CD4-positive, alpha-beta memory T cell (primary cell): ENCODE data around the gene WDR88. TPM values are rescaled to one million over a fixed set of nuclear protein-coding genes. Genes with fewer than 3 reads are reported as not detected.
A peak's percentile ranks its signal among the peaks of the same experiment; 100 is the strongest.
"Not testable (repeated sequence)": the region's sequence is repeated elsewhere in the genome, so short reads cannot be mapped to it uniquely, and the experiment has no call there.

ENCODE experiments used
- CTCF ChIA-PET: fragments of 350-600 bp; sonication (Branson Sonifier 250); formaldehyde crosslinking; loops from one replicate; lab custom pipeline; 2021; ENCODE audit warnings: inconsistent platforms; ENCODE audit not compliant: partially characterized antibody; lab: Charles Lee
- POLR2A ChIA-PET: fragments of 350-600 bp; sonication (Branson Sonifier 250); formaldehyde crosslinking; loops from one replicate; lab custom pipeline; 2021; ENCODE audit not compliant: partially characterized antibody; lab: Charles Lee
- DNase-seq, 5 donors: peaks; one replicate each; pipeline versions ENCODE4 v3.0.0 to v3.0.0-alpha.2; 2020 to 2022; ENCODE audit warnings: mixed read lengths in 1 of 5
- H3K27ac ChIP-seq: one replicate; pipeline ENCODE4 v1.7.0; 2013; ENCODE audit warnings: low read depth, low read length
- H3K27me3 ChIP-seq: 2 replicates; pipeline ENCODE4 v1.7.0; 2013; ENCODE audit warnings: mild to moderate bottlenecking, low read length, moderate library complexity; ENCODE audit not compliant: insufficient read depth
- H3K36me3 ChIP-seq: 2 replicates; pipeline ENCODE4 v1.7.0; 2013; ENCODE audit warnings: mild to moderate bottlenecking, low read length, moderate library complexity; ENCODE audit not compliant: insufficient read depth
- H3K4me1 ChIP-seq: 2 replicates; pipeline ENCODE4 v1.7.0; 2013; ENCODE audit warnings: mild to moderate bottlenecking, low read length, moderate library complexity; ENCODE audit not compliant: insufficient read depth
- H3K4me3 ChIP-seq, 2 donors: one replicate each; pipeline ENCODE4 v1.7.0; 2013; ENCODE audit warnings: low read length in 2 of 2, mild to moderate bottlenecking in 1 of 2
- H3K9me3 ChIP-seq, 2 donors: one replicate each; pipeline ENCODE4 v1.7.0; 2013; ENCODE audit warnings: low read length in 2 of 2, control low read depth in 1 of 2; ENCODE audit not compliant: control insufficient read depth in 1 of 2
- H3K27ac Mint-ChIP-seq, 7 donors: one replicate each; pipeline ENCODE4 v1.8.0; 2020 to 2021; ENCODE audit warnings: mixed read lengths in 7 of 7, mild to moderate bottlenecking in 6 of 7, inconsistent platforms in 3 of 7, moderate library complexity in 3 of 7
- H3K27me3 Mint-ChIP-seq, 2 donors: one replicate each; pipeline ENCODE4 v1.8.0; 2020 to 2021; ENCODE audit warnings: mixed read lengths in 2 of 2
- H3K36me3 Mint-ChIP-seq, 2 donors: one replicate each; pipeline ENCODE4 v1.8.0; 2020 to 2021; ENCODE audit warnings: mixed read lengths in 2 of 2, inconsistent platforms in 1 of 2, mild to moderate bottlenecking in 1 of 2
- H3K4me1 Mint-ChIP-seq, 4 donors: one replicate each; pipeline ENCODE4 v1.8.0; 2020 to 2021; ENCODE audit warnings: mixed read lengths in 4 of 4, mild to moderate bottlenecking in 1 of 4
- H3K4me3 Mint-ChIP-seq, 8 donors: one replicate each; pipeline ENCODE4 v1.8.0; 2020 to 2021; ENCODE audit warnings: mixed read lengths in 8 of 8, mild to moderate bottlenecking in 7 of 8, moderate library complexity in 6 of 8, inconsistent platforms in 3 of 8
- H3K9me3 Mint-ChIP-seq, 8 donors: one replicate each; pipeline ENCODE4 v1.8.0; 2020 to 2021; ENCODE audit warnings: mixed read lengths in 8 of 8, mild to moderate bottlenecking in 5 of 8, inconsistent platforms in 3 of 8, moderate library complexity in 1 of 8
- intact Hi-C: fragments of 100-400 bp; cut with micrococcal nuclease; formaldehyde crosslinking; loops from one replicate; pipeline ENCODE4 v1.15.1; 2023
- polyA plus RNA-seq, 2 donors: library from polyadenylated mRNA; unstranded; fragments of 300-500 nt; fragmentation: Illumina TruSeq; gene quantifications; one replicate each; pipeline ENCODE4 v1.2.3, GENCODE V29; 2021
- total RNA-seq, 2 experiments: library from RNA; stranded (reverse); gene quantifications; one replicate each; pipeline ENCODE4 v1.2.3, GENCODE V29; 2021

WDR88 gene
- total and polyA plus RNA-seq, 4 experiments from 2014 or later: 0.11 to 0.58 (median 0.43) TPM

- POLR2A ChIA-PET: no interaction called here
- no peaks in the 10 kb centered on the region for H3K9me3 ChIP-seq
- no peak overlapping the region for H3K4me3 ChIP-seq
- peaks cover 6% of the 10 kb centered on the region for H3K4me1 ChIP-seq
- intact Hi-C loops: no loop called here
- no peak for DNase-seq
- Mint-ChIP-seq H3K27me3 (peaks cover 1 to 3% of the 10 kb centered on the region in 2 donors), H3K4me1 (peaks cover 3 to 6% (median 5%) of the 10 kb centered on the region in 4 donors), H3K4me3 (no peak overlapping the region), H3K9me3 (no peaks in the 10 kb centered on the region), H3K36me3 (no peaks in the 10 kb centered on the region), H3K27ac (no peak overlapping the region)
- CTCF ChIA-PET: interaction anchor here (0.9 to 4.9 kb wide), 3 partner anchors 13 to 37 kb away, joined by 3 to 26 read pairs (median 5); no protein-coding TSS in a partner anchor
- H3K27ac ChIP-seq: no peak overlapping the region
- H3K27me3 ChIP-seq: no peaks in the 10 kb centered on the region
- no peaks in the 10 kb centered on the region for H3K36me3 ChIP-seq
Measured at GRCh38 chr19:33147538-33147937, 15.6 kb downstream of the WDR88 start.

- intact Hi-C loops: no loop called here
- H3K36me3 Mint-ChIP-seq: no peaks in the 10 kb centered on the region
- no peaks in the 10 kb centered on the region for H3K4me1 Mint-ChIP-seq
- ChIA-PET CTCF (interaction anchor here (0.8 to 2.9 kb wide), 5 partner anchors 9 to 35 kb away, joined by 3 to 11 read pairs (median 3); no protein-coding TSS in a partner anchor), POLR2A (interaction anchor here (0.6 kb wide), 1 partner anchor 387 kb away, joined by 3 read pairs; no protein-coding TSS in a partner anchor)
- Histone ChIP-seq H3K4me1 (no peaks in the 10 kb centered on the region), H3K4me3 (no peak overlapping the region), H3K27me3 (no peaks in the 10 kb centered on the region), H3K36me3 (no peaks in the 10 kb centered on the region), H3K9me3 (no peaks in the 10 kb centered on the region), H3K27ac (no peak overlapping the region)
- H3K27me3 Mint-ChIP-seq: peaks cover 0 to 1% of the 10 kb centered on the region in 2 donors
- H3K27ac Mint-ChIP-seq: no peak overlapping the region
- DNase-seq: no peak
- H3K4me3 Mint-ChIP-seq: no peak overlapping the region
- peaks cover 0 to 2% (median 0%) of the 10 kb centered on the region in 8 donors for H3K9me3 Mint-ChIP-seq
Measured at GRCh38 chr19:33150852-33151518, 19.1 kb downstream of the WDR88 start.

GRCh38 chr19:33152176-33152575, 20.3 kb downstream of the WDR88 start:
- DNase-seq: no peak
- POLR2A ChIA-PET: no interaction called here
- CTCF ChIA-PET: interaction anchor here (2.9 kb wide), 1 partner anchor 32 kb away, joined by 11 read pairs; no protein-coding TSS in a partner anchor

GRCh38 chr19:33152625-33153024, 20.7 kb downstream of the WDR88 start:
- ChIA-PET POLR2A (interaction anchor here (1.1 kb wide), 1 partner anchor 24 kb away, joined by 3 read pairs; no protein-coding TSS in a partner anchor), CTCF (interaction anchor here (2.9 kb wide), 1 partner anchor 31 kb away, joined by 11 read pairs; no protein-coding TSS in a partner anchor)
- H3K36me3 Mint-ChIP-seq, H3K27me3 ChIP-seq, H3K4me1 ChIP-seq, DNase-seq, H3K4me1 Mint-ChIP-seq, H3K4me3 ChIP-seq, H3K9me3 ChIP-seq, H3K36me3 ChIP-seq, H3K27ac ChIP-seq, intact Hi-C loops, H3K9me3 Mint-ChIP-seq, H3K4me3 Mint-ChIP-seq, H3K27me3 Mint-ChIP-seq: not testable (repeated sequence)
- peak overlapping the region in 1 of 7 donors; percentile 15 for H3K27ac Mint-ChIP-seq

More at GRCh38 chr19:33152176-33152575, 20.3 kb downstream of the WDR88 start:
- Mint-ChIP-seq H3K4me3 (no peak overlapping the region), H3K27ac (peak overlapping the region in 1 of 7 donors; percentile 15), H3K4me1 (no peaks in the 10 kb centered on the region), H3K9me3 (peaks cover 0 to 2% (median 0%) of the 10 kb centered on the region in 8 donors), H3K27me3 (peaks cover 0 to 1% of the 10 kb centered on the region in 2 donors), H3K36me3 (no peaks in the 10 kb centered on the region)
- Histone ChIP-seq H3K9me3 (no peaks in the 10 kb centered on the region), H3K27ac (no peak overlapping the region), H3K4me3 (no peak overlapping the region), H3K36me3 (no peaks in the 10 kb centered on the region), H3K27me3 (no peaks in the 10 kb centered on the region), H3K4me1 (no peaks in the 10 kb centered on the region)
- intact Hi-C loops: no loop called here

- H3K4me3 ChIP-seq, H3K36me3 ChIP-seq, DNase-seq, POLR2A ChIA-PET, H3K27me3 ChIP-seq, H3K9me3 Mint-ChIP-seq, H3K27me3 Mint-ChIP-seq, H3K27ac ChIP-seq, H3K36me3 Mint-ChIP-seq, H3K4me3 Mint-ChIP-seq, intact Hi-C loops, H3K9me3 ChIP-seq: not testable (repeated sequence)
- CTCF ChIA-PET: interaction anchor here (1.0 to 3.5 kb wide), 2 partner anchors 9 to 30 kb away, joined by 3 to 13 read pairs; no protein-coding TSS in a partner anchor
- H3K4me1 ChIP-seq: peaks cover 11% of the 10 kb centered on the region
- Mint-ChIP-seq H3K27ac (peak overlapping the region in 1 of 7 donors; percentile 30), H3K4me1 (peaks cover 7 to 17% (median 11%) of the 10 kb centered on the region in 4 donors)
Measured at GRCh38 chr19:33154313-33154712, 22.4 kb downstream of the WDR88 start.

- Histone ChIP-seq H3K27me3 (no peaks in the 10 kb centered on the region), H3K36me3 (no peaks in the 10 kb centered on the region), H3K9me3 (no peaks in the 10 kb centered on the region), H3K4me1 (peaks cover 29% of the 10 kb centered on the region), H3K27ac (no peak overlapping the region), H3K4me3 (no peak overlapping the region)
- CTCF ChIA-PET: interaction anchor here (1.2 to 3.5 kb wide), 3 partner anchors 11 to 274 kb away, joined by 3 to 13 read pairs (median 3); no protein-coding TSS in a partner anchor
- intact Hi-C loops: no loop called here
- POLR2A ChIA-PET: interaction anchor here (8.3 kb wide), 1 partner anchor 20 kb away, joined by 160 read pairs; no protein-coding TSS in a partner anchor
- H3K27me3 Mint-ChIP-seq: no peaks in the 10 kb centered on the region
- DNase-seq: no peak
- H3K27ac Mint-ChIP-seq: no peak overlapping the region
- no peak overlapping the region for H3K4me3 Mint-ChIP-seq
- H3K4me1 Mint-ChIP-seq: peaks cover 20 to 37% (median 28%) of the 10 kb centered on the region in 4 donors
- H3K36me3 Mint-ChIP-seq: no peaks in the 10 kb centered on the region
- H3K9me3 Mint-ChIP-seq: peaks cover 0 to 2% (median 0%) of the 10 kb centered on the region in 8 donors
Measured at GRCh38 chr19:33156334-33156733, 24.4 kb downstream of the WDR88 start.

- CTCF ChIA-PET: interaction anchor here (4.2 kb wide), 1 partner anchor 27 kb away, joined by 30 read pairs; no protein-coding TSS in a partner anchor
- no peaks in the 10 kb centered on the region for H3K9me3 ChIP-seq
- H3K27me3 ChIP-seq: no peaks in the 10 kb centered on the region
- peaks cover 33% of the 10 kb centered on the region for H3K4me1 ChIP-seq
- POLR2A ChIA-PET: interaction anchor here (8.3 kb wide), 1 partner anchor 18 kb away, joined by 160 read pairs; no protein-coding TSS in a partner anchor
- peaks cover 24 to 45% (median 34%) of the 10 kb centered on the region in 4 donors for H3K4me1 Mint-ChIP-seq
- H3K4me3 Mint-ChIP-seq: peak overlapping the region in 2 of 8 donors; percentile 29 to 66
- no peaks in the 10 kb centered on the region for H3K36me3 Mint-ChIP-seq
- H3K4me3 ChIP-seq: no peak overlapping the region
- peaks cover 0 to 2% (median 0%) of the 10 kb centered on the region in 8 donors for H3K9me3 Mint-ChIP-seq
- no peak overlapping the region for H3K27ac ChIP-seq
- H3K27ac Mint-ChIP-seq: peak overlapping the region in 4 of 7 donors; percentile 13 to 76 (median 51)
- intact Hi-C loops: no loop called here
- no peaks in the 10 kb centered on the region for H3K27me3 Mint-ChIP-seq
- H3K36me3 ChIP-seq: no peaks in the 10 kb centered on the region
- DNase-seq: no peak
Measured at GRCh38 chr19:33157906-33158305, 26.0 kb downstream of the WDR88 start.
